Astrocyte of the spinal cord (primary cell): ENCODE measurements around the gene OSBPL1A.

Experiments
- DNase-seq: peaks from one replicate; pipeline ENCODE4 v3.0.0; 2011; ENCODE audit warnings: low read depth, low spot score
- H3K4me3 ChIP-seq: 2 replicates; pipeline ENCODE4 v1.5.1; 2011; ENCODE audit warnings: low read depth, mild to moderate bottlenecking, low read length, moderate library complexity
- CTCF ChIP-seq: IDR thresholded peaks from 2 replicates; pipeline ENCODE4 v1.5.1; 2012; ENCODE audit warnings: low read depth, mild to moderate bottlenecking, low read length, inconsistent platforms
- in situ Hi-C: cut with HindIII; loops from 2 replicates; pipeline ENCODE4 v1.10.0; 2017; ENCODE audit warnings: low sequenced_read_pairs

OSBPL1A gene

GRCh38 chr18:24176727-24177416, 220.8 kb downstream of the OSBPL1A start:
- peak; percentile 83 for TF ChIP-seq CTCF
- in situ Hi-C loops = no loop called here
- no peak overlapping the region for H3K4me3 ChIP-seq
- peak; percentile 48 for DNase-seq

- in situ Hi-C loops = no loop called here
- no peak overlapping the region for H3K4me3 ChIP-seq
- DNase-seq = no peak
- TF ChIP-seq CTCF = no peak
Observed at GRCh38 chr18:24173997-24174396, 223.6 kb downstream of the OSBPL1A start.

- in situ Hi-C loops = no loop called here
- TF ChIP-seq CTCF = no peak
- H3K4me3 ChIP-seq = no peak overlapping the region
- no peak for DNase-seq
Observed at GRCh38 chr18:24170360-24170759, 227.3 kb downstream of the OSBPL1A start.

- DNase-seq = no peak
- in situ Hi-C loops = no loop called here
- H3K4me3 ChIP-seq = no peak overlapping the region
- no peak for TF ChIP-seq CTCF
Observed at GRCh38 chr18:24168496-24168895, 229.1 kb downstream of the OSBPL1A start.

GRCh38 chr18:24161304-24161703, 236.3 kb downstream of the OSBPL1A start:
- in situ Hi-C loops = no loop called here
- TF ChIP-seq CTCF = no peak
- no peak overlapping the region for H3K4me3 ChIP-seq
- DNase-seq = no peak

GRCh38 chr18:24160086-24160485, 237.5 kb downstream of the OSBPL1A start:
- in situ Hi-C loops = no loop called here
- no peak overlapping the region for H3K4me3 ChIP-seq
- TF ChIP-seq CTCF = no peak
- DNase-seq = peak; percentile 16
